T-helper 2 cell treated with Interferon-gamma antibody and Interleukin-4, amounts not matched to agents 100 ng/mL and 5 ng/mL, for 36 hours (primary cell): ENCODE data around the gene SMPDL3A. TPM values are rescaled to one million over a fixed set of nuclear protein-coding genes. Genes with fewer than 3 reads are reported as not detected.
"Not testable (repeated sequence)": the region's sequence is repeated elsewhere in the genome, so short reads cannot be mapped to it uniquely, and the experiment has no call there.

ENCODE experiments used
- intact Hi-C: fragments of 100-400 bp; cut with micrococcal nuclease; formaldehyde crosslinking; loops from one replicate; pipeline ENCODE4 v1.15.1; 2023
- total RNA-seq: library from RNA; stranded (reverse); gene quantifications from 2 replicates; pipeline ENCODE4 v1.2.3, GENCODE V29; 2022

SMPDL3A gene, protein sequence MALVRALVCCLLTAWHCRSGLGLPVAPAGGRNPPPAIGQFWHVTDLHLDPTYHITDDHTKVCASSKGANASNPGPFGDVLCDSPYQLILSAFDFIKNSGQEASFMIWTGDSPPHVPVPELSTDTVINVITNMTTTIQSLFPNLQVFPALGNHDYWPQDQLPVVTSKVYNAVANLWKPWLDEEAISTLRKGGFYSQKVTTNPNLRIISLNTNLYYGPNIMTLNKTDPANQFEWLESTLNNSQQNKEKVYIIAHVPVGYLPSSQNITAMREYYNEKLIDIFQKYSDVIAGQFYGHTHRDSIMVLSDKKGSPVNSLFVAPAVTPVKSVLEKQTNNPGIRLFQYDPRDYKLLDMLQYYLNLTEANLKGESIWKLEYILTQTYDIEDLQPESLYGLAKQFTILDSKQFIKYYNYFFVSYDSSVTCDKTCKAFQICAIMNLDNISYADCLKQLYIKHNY
- total RNA-seq: 0.30 and 0.34 TPM in 2 replicates

DNA sequence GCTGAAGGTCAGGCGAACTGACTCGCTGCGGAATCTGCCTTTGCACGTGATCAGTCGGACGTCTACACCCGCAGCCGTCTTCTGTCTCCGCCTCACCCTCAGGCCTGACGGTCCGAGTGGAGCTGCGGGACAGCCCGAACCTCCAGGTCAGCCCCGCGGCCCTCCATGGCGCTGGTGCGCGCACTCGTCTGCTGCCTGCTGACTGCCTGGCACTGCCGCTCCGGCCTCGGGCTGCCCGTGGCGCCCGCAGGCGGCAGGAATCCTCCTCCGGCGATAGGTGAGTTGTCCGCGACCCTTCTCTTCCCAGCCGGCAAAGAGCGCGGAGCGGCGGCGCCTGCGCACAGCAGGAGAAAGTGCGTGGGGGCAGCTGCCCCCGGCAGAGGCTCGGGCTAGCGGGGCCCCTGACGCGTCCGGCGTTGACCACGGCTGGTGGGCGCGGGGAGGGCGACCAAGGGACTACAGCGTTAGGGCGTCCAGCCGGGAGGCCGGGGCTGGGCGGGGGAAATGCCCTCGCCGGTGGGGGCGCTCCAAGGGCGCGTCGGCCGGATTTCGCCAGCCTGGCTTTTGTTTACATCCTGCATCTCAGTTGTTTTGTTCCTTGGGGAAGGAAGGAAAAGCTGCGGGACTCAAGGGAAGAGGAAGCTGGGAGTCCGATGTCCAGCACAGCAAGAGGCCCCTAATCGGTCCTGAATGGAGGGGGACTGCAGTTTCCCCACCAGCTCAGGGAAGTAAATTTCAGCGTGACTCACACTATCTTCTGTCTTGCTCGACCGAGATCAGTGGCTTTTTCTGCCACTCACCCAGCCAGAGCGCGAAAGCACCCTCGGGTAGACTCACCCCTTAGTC lies at the start of gene SMPDL3A:
SMPDL3A (plus strand) TSS at position 77 of the 846 bp plus-strand sequence; CDS start at position 166, 89 bp downstream.
- intact Hi-C loops: loop anchor here (1.0 to 2.0 kb wide), 2 partner anchors 35 to 50 kb away; no protein-coding TSS in a partner anchor

- intact Hi-C loops: no loop called here
Measured at GRCh38 chr6:122740091-122740490, 49.0 kb upstream of the SMPDL3A start.

- intact Hi-C loops: no loop called here
Measured at GRCh38 chr6:122740936-122741335, 48.1 kb upstream of the SMPDL3A start.

DNA sequence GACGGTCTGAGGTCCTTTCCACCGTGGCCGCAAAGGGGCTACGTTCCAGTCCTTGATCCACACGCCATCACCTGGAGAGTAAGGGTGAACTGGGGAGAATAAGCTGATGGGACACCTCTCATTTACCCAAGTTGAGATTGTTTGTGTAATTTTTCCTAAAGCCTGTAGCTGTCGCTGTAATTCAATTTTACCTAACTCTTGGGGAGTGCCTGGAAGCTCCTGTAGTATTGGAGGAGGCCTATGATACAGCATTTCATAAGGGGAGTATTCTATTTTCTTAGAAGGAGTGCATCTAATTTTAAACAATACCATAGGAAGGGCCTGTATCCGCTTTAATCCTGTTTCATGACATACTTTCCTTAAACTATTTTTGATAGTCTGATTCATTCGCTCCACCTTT lies 44.8 kb upstream of the SMPDL3A start:
- intact Hi-C loops: loop anchor here (1.0 kb wide), 1 partner anchor 95 kb away; no protein-coding TSS in a partner anchor

GRCh38 chr6:122744856-122745255 lies 44.2 kb upstream of the SMPDL3A start:
- intact Hi-C loops: loop anchor here (1.0 kb wide), 1 partner anchor 94 kb away; no protein-coding TSS in a partner anchor

DNA sequence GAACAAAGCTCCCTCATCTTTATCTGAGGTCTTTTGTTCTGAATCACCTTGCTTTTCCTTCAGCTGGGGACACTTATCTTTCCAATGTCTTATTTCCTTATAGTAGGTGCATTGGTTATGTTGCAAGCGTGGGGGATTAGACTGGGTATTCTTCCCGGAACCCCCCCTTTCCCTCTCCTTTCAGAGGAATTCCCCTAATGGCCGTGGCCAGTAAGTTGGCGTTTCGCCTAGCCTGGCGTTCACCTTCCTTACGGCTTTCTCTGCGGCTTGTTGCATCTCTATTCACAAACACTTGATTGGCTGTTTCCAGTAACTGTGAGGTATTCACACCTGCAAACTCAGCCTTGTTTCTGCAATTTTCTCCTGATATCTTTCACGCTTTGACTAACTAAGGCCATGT lies 42.4 kb upstream of the SMPDL3A start:
- intact Hi-C loops: no loop called here

GRCh38 chr6:122747573-122747972 lies 41.5 kb upstream of the SMPDL3A start:
- intact Hi-C loops: no loop called here

GRCh38 chr6:122748945-122749344 lies 40.1 kb upstream of the SMPDL3A start:
- intact Hi-C loops: not testable (repeated sequence)

DNA sequence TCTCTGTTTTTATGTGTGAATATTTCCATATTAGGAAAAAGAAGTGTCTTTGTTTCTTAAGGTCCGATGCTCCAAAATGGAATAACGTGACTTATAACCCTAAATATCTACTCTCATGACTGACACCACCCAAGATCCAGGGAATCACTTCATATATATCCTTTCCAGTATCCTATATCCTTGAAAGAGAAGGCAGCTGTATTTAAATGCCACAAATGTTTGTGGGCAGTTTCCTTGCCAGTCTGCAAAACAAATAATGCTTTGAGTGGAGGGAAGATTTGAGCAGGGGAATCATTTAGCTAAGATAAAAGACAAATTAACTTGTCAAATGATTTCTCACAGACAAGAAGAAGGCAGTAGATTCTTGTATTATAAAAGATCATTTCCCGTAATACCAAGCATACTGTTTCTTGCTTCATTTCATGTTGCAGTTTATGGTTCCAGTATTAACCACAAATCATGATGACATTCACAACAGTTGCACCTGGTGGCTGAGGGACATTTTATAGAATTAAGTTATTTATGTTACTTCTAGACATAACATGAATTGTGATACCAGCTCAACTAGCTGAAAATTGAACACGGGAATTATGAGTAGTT lies 39.5 kb upstream of the SMPDL3A start:
- intact Hi-C loops: no loop called here

DNA sequence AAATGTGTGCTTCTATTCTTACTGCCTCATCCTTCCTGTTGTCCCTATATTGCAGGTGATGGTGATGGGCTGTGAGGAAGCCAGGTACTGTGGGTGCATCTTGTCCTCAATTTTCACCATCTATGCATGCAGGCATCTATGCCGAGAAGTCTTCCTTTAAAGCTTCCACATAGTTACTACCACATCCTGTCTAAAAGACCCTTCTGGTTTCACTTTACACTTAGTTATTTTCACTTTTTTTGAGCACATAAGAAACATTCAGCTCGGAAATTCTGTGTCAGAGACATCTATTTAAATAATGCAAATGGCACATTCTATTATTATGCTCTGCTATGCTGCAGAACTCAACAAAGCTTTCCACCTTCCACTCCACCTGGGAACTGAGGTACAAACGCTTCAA lies 37.7 kb upstream of the SMPDL3A start:
- intact Hi-C loops: no loop called here

DNA sequence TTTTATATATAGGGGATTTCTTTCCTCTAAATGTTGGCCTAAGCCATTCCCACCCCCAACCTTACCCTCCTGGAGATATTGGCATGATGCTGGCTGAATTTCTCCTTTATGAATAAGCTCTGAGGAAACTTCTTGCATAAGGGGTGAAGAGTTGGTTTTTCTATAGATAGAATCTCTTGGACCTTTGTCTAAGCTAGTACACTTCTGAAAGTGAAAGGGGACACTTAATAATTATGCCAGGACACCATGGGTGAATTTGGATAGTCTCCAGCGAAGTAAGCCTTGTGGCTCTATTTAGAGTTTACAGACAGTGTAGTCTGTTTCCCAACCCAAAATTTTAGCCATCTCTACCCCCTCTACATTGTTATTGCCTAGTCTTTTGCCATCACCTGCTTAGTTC lies 36.6 kb upstream of the SMPDL3A start:
- intact Hi-C loops: no loop called here

- intact Hi-C loops: no loop called here
Measured at GRCh38 chr6:122753000-122753687, 35.9 kb upstream of the SMPDL3A start.

DNA sequence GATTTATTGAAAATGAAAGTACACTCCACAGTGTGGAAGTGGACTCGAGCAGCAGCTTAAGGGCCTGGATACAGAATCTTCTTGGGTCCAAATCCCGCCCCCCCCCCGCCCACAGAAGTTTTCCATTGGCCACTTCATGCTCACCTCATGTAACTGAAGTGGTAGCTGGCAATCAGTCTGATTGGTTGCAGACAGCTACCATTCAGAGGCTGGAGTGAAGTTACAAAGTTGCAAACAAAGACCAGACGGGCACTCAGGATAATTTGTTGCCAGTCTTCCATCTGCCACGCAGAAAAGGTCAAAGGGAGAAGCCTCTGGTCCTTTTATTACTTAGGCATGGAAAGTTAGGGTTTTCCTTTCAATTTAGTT lies 35.4 kb upstream of the SMPDL3A start:
- intact Hi-C loops: loop anchor here (2.0 kb wide), 1 partner anchor 35 kb away; the partner anchor contains the start of gene SMPDL3A

GRCh38 chr6:122754191-122754731 lies 34.8 kb upstream of the SMPDL3A start:
- intact Hi-C loops: loop anchor here (2.0 kb wide), 1 partner anchor 35 kb away; the partner anchor contains the start of gene SMPDL3A

GRCh38 chr6:122755901-122756300 lies 33.2 kb upstream of the SMPDL3A start:
- intact Hi-C loops: loop anchor here (2.0 kb wide), 1 partner anchor 33 kb away; the partner anchor contains the start of gene SMPDL3A

- intact Hi-C loops: no loop called here
Measured at GRCh38 chr6:122758927-122759334, 30.1 kb upstream of the SMPDL3A start.

- intact Hi-C loops: no loop called here
Measured at GRCh38 chr6:122760330-122760729, 28.7 kb upstream of the SMPDL3A start.

DNA sequence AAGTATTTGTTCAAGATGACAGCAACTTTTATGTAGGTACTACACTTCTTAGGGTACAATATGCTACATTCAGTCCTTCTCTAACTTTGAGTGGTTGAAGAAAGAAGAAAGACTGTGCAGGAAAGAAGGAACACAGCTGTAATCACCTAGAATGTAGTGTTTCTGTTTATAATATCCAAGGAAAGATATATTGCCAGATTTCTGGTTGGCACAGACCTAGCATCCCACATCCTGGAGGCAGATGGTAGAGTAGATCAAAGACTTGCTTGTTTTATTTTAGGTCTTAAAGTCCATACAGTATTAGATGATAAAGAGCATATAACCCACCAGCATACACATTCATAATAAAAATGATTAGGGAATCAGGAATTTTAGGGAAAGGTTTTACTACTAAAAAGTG lies 22.8 kb upstream of the SMPDL3A start:
- intact Hi-C loops: no loop called here

GRCh38 chr6:122770835-122771601 lies 18.0 kb upstream of the SMPDL3A start:
- intact Hi-C loops: no loop called here
